Stimulated activated CD8-positive, alpha-beta memory T cell treated with anti-CD3 and anti-CD28 coated beads, Interleukin-7, amount 100 ng/mL, for 48 hours (primary cell): ENCODE results near the gene GLRX3.
A peak's percentile ranks its signal among the peaks of the same experiment; 100 is the strongest.
"Not testable (repeated sequence)": the region's sequence is repeated elsewhere in the genome, so short reads cannot be mapped to it uniquely, and the experiment has no call there.

Experiments
- DNase-seq, 2 donors: peaks; one replicate each; pipeline ENCODE4 v3.0.0-alpha.2; 2020; ENCODE audit warnings: low read depth in 1 of 2; ENCODE audit errors: extremely low read depth in 1 of 2

Gene GLRX3

DNA sequence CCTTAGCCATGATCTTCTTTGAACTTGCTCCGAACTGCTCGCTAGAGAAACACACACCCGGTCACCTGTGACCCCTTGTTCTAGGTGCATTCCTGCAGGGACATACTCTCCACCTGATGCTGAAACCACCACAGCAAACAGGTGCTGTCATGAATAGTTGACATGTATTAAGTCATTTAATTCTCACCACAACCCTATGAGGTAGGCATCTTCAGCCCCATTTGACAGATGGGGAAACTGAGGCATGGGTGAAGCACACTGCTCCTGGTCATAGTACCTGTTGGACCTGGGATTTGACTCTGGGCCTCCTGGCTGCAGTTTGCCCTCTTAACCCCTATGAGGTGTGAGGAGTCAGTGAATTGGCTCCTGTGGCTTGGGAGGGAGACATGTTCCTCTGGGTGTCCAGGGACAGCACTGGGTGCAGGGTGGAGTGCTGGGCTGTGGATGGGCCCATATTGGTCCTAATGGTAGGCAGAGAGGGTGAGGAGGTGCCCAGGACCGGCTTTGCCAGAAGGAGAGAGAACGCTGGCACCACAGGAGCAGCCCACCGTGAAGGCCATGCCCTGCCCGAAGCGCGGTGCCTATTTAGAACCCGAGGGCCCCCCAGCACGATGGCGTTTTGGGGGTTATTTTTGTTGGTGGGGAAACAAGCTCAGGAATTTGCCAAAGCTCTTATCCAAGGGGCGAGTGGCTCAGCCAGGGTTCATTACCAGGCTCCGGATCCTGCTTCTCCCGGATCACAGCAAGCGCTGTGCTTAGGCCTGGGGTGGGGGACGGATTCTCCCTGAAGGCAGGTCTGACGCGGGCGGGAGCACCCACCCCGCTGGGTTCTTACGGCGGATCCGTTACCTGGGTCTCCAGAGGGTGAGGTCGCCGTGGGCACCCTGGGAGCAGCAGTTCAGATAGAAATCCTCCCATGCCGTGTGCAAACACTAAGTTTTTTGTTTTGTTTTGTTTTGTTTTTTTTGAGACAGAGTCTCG, 52.3 kb downstream of the GLRX3 start:
- DNase-seq = no peak

DNA sequence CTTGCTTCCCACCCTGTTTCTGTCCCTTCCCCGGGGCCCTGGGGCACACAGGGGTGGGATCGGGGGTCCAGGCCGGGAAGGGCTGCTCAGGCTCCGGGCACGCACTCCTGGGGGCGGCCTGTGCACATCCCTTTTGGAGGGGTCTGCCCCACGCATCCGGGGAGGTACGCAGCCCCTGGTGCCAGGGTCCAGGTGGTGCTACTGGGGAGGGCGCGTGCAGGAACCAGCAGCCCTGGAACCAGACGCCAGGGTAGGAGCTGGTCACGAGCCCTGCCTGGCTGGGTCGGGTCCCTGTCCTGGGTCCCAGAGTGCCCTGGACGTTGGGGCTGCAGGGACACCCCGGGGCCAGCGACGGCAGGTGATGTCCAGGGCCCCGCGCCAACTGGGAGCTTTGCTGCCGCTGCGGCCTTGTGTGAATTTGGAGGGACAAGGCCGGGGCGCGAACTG, 53.4 kb downstream of the GLRX3 start:
- DNase-seq = no peak

DNA sequence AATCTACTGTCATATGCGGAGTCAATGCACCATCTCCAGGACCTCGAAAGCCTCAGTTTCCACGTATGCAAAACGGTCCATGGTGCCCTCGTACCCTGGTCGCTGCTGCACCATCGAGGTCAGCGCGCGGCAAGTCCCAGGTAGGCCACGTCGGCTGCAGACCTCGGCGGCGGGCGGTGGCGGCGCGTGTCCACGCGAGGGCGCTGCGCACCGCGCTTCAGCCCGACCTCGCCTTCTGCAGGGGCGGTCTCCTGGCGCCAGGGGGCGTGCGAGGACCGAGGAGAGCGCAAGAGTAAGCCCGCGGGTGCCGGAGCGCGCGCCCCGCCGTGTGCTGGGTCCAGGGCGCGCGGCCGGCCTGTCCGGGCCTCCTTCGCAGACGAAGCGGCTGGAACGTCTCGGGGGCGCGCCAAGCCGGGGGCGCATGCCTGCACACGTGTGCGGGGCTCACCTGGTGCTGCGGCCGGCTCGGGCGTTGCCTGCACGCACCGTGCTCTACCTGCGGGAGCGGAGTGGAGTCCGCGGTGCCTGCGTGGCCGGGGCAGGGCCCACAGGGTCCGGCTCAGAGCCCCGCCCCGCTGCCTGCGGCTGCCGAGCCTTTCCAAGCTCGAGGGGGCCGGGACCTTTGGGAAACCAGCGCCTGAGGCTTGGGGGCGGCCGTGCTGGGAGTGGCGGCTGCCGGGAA, 54.0 kb downstream of the GLRX3 start:
- peak; percentile 60 to 71 for DNase-seq

DNA sequence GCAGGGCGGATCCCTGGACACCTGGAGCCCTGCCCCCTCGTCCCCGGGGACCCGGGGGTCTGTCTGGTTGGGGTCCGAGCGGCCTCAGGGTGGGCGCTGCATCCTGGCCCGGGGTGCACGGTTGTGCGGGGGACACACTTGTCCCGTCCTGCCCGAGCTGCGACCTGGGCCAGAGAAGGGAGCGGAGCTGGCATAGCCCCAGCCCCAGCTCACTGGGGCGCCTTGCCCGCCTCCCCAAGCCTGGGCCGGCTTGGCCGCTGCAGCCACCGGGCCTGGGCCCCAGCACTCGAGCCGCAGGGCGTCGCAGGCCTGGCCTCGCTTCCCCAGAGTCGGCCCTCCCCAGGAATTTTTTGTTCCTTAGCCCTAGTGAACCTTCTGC, 54.5 kb downstream of the GLRX3 start:
- no peak for DNase-seq

DNA sequence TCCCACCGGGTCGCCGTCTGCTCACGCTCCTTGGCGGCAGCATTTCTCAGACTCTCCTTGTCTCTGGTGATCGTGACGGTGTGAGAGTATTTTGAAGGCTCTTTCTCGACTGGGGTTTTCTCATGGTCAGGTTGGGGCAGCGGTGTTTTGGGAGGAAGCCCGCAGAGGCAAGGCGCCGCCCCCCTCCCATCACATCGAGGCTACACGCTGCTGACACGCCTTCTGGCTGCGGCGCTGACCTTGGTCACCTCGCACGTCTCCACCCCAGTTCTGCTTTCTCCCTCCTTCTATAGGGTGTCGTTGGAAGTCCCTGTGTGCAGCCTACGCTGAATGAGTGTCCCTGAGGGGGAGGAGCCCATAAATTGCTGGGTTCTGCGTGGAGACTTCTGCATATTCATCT, 55.2 kb downstream of the GLRX3 start:
- DNase-seq = no peak

DNA sequence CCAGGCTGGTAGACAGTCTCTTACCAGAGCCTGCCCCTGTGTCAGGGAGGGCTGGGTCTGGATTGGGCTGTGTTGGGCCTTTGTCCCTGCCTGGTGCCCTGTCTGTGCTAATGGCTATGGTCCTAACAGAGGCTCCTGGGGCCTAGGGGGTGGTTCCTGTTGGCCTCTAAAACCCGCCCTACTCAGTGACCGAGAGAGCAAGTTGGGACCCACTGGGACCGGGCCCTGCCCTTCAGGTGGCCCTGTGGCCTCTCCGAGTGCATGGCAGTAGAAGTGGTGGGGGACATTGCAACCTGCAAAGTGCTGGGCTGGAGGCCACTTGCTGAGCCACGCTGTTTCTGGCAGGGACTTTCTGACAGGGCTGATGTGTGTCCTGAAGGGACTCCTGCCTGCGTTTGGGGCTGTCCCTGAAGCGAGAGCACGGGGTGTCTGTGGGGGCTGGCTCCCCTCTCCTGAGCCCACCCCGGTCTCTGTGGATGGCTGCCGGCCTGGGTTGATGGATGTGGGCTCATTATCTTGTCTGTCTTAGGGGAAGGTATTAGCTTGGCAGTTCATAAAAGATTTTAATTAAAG, 56.2 kb downstream of the GLRX3 start:
- DNase-seq = no peak

DNA sequence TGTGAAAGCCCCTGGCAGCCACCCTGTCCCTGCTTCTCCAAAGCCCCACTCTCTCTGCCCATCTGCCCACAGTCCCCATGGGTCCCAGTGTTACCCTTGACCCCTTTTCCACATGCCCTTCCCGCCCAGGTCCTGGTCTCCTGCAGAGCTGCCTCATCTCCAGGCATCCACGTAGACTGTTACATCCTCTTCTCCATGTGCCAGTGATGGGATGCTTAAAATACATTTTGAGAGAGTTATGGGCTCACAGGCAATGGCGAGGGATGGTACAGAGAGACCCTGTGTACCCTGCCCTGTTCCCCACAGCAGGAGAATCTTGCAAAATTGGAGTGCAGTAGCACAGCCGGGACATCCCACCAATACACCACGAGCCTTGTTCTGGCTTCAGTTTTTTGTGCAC, 56.8 kb downstream of the GLRX3 start:
- no peak for DNase-seq

DNA sequence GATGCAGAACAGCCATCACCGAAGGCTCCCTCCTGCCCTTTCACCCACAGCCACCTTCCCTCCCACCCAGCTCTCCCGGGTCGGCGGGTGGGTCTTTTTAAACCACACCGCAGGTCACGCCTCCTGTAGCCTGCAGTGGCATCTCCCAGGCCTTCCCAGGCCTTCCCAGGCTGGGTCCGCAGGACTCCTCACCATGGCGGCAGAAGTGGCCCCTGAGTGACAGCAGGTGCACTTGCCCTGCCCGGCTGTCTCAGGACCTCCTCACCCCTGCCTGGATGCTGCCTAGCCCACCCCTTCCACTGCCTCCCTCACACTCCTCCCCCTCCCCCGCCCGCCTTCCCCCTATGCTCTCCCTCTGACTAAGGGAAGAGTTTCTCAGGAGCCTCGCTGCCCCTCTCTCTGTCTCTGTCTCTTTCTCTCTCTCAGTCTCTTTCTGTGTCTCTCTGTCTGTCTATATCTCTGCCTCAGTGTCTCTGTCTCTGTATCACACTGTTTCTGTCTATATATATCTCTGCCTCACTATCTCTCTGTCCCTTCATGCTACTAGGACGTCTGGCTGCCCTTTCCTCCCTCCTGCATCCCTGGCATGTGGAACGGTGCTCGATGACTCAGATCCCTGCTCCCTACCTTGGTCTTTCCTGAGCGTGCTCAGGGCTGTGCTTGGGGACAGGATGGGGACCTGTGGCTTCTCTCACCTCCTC, 57.5 kb downstream of the GLRX3 start:
- DNase-seq = no peak

DNA sequence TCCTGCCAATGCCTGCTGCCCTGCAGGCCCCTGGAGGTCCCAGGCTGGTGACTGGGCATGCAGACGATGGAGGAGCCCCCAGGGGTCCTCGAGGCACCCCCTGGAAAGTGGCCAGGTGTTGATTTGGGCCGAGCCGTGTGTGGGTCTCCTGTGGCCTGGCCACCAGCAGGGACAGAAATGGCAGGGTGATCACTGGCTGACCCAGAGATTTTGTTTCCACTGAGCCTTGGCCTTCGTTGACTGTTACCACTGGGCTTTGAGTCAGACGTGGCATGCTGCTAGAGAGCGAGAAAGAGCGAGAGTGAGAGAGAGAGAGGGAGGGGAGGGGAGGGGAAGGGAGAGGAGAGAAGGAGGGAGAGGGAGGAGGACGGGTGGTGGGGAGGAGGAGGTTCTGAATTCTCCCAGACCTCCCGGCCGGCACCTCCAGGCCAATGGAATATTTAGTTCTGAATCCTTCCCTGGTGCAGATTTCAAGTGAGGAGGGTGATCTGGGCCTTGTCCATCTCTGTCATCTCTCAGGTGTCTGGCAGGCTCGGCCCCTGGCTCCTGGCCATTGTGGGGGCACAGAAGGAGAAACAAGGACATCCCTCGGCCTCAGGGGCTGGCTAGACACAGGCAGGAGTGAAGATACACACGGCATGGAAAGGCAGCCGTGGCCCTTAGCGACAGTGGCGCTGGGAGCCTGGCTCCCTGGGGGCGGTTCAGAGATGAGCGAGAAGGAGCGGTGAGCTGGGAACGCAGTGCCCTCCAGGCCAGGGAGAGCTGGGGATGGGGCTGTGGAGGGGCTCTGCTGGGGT, 58.2 kb downstream of the GLRX3 start:
- no peak for DNase-seq

DNA sequence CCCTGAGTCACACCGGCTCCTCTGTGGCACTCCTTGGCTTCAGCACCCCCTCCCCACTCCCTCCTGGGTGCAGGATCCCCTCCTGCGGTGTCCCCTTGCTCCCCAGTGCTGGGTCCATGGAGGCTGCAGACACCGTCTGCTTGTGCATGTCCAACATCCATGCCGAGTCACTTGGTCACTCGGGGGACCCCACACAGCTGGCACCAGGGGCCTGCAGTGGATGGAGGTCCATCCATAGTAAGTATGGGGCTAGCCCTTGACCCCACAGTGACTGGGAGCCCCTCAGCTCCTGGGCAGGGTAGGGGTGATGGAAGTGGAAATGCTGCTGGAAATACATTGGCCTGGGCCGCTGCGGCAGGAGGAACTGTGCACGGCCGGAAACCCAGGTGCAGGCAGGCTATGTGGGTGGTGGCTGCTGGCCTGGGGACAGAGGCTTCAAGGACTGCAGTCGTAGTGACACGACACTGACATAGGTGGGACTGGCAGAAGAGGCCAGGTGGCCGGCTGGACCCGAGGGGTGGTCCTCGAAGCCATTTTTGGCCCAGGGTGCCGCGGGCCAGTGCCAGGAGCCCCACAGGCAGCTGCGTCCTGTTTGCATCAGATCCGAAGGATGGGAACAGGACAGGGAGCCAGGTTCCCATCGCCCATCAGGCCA, 58.9 kb downstream of the GLRX3 start:
- DNase-seq = no peak

DNA sequence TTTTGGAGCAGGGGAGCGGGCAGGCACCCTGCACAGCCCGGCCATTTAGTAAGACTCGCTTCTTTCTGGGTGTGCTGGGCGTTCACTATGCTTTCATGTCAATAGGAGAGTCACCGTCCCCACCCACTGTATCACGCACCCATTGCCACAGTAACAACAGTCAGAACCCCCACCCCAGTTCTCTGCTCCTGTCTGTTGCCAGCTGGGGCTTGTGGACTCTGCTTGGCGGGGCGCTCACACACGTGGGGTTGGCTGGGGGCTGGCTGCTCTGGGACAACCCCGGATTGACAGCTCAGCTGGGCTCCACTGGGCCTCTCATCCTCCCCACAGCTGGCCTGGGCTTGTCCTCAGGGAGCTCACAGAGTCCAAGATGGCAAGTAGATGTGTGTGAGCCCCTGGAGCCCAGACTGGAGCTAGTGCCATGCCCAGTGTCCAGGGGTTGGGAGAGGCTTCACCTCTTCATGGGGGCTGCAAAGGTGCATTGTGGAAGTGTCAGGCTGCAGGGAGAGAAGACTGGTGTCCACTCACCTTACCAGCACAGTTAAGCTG, 59.6 kb downstream of the GLRX3 start:
- no peak for DNase-seq

DNA sequence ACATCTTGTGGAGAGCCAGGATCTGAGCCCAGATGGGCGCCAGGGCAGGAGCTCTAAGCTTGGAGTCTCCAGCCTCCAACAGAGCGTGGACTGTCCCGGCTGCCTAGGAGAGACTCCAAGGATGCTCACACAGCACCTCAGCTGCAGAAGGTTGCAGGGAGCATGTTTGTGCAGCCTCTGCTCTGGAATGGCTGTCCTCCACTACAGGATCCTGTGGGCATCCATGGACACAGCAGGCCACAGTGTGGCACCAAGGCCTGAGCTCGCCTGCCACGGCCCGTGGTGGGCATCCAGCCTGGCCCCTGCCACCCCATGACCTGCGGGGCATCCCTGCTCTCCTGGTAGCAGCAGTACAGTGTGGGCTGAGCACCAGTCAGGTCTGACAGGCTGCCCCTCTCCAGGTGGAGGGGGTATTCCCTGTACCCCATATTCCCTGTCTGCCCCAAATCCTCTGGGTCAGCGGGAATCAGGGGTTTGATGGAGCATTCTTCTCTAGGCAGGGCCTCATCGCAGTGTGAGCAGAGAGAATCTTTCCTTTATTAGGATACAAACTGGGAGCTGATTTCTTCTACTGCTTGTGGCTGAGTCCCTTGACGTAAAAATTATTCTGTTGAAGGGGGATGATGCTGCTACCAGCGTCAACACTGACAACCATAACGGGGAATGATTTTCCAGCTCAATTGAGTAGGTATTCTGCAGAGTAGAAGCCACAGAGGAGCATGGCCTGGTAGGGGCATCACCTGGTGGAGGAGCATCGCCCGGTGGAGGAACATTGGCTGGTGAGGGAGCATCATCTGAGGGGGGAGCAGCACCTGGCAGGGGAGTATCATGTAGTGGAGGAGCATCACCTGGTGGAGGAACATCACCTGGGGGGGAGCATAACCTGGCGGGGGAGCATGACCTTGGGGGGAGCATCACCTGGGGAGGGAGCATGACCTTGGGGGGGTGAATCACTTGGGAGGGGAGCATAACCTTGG, 60.6 kb downstream of the GLRX3 start:
- DNase-seq = no peak

DNA sequence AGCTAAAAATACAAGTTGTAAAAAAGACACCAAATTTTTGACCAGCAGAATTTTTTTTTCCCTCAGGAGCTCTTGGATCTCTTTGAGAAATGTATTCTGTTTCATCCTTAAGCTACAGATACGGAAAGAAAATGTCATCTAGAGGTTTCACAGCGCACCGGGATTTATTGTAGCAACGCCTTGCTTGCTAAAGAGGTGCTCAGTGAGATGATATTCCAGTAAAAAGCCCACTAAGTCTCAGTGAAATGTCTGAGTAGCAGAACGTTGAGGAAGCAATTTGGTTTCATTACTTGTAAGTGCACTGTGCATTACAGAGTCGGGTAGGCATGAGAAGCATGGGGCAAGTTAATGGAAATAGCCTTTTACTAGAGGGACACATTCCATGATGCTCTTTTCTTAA, 62.5 kb downstream of the GLRX3 start:
- no peak for DNase-seq

DNA sequence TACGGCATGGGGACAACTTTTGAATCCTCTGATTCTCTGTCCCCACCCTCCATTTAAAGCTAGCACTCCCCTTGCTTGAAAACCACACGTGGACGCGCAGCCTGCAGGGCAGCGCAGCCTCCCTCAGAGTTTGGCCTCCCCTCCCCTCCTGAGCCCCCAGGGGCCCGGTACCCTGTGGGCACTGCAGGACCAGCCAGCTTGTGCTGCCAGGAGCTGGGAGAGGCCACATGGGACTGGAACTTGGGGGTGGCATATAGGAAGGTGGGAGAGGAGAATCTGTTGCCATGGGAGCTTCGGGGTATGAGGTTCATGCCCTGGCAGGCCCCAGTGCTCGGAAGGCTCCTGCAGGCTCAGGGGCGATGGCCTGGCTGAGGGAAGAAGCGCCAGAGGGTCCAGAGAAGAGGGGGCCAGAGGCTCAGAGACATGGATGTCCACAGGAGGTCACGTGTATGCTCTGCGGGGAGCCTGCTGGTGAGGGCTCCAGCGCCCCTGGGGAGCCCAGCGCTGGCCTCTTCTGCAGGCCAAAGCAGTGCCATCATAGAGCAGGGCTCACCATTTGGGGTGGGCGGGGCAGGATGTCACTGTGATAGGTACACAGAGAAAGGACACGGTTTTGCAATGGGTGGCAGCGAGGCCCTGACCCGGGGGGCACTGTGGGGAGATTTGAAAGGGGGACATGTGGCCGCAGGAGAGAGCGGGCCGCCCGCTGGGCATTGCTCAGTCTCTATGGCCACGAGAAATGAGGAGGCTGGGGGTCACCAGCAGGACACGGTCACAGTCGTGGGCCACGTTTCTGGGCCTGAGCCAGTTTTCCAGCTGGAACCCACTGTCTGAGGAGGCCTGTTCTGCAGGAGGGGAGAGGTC, 64.2 kb downstream of the GLRX3 start:
- no peak for DNase-seq

DNA sequence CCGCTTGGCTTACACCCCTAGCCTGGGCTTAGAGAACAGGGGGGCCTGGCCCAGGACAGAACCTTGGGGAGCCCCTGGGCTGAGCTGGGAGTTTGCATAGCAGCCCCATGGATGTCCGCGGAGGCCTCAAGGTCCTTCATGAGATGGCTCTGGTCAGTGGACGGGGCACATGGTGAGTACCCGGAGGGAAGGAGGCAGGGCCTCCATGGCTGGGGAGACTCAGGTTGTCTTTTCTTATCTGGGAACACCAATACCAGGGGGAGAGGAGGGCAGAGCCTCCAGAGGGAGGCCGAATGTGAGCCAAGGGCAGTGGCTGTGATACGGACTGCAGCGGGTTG, 64.8 kb downstream of the GLRX3 start:
- no peak for DNase-seq

DNA sequence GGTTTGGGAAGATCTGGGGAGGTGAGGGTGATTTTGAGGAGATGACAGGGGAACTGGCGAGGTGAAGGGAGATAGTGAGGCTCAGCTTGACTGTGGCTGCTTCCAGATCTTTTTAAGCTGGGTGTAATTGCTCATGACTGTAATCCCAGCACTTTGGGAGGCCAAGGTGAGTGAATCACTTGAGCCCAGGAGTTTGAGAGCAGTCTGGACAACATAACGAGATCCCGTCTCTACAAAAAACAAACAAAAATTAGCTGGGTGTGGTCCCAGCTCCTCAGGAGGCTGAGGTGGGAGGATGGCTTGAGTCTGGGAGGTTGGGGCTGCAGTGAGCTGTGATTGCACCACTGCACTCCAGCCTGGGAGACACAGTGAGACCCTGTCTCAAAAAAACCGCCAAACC, 66.0 kb downstream of the GLRX3 start:
- not testable (repeated sequence) for DNase-seq

DNA sequence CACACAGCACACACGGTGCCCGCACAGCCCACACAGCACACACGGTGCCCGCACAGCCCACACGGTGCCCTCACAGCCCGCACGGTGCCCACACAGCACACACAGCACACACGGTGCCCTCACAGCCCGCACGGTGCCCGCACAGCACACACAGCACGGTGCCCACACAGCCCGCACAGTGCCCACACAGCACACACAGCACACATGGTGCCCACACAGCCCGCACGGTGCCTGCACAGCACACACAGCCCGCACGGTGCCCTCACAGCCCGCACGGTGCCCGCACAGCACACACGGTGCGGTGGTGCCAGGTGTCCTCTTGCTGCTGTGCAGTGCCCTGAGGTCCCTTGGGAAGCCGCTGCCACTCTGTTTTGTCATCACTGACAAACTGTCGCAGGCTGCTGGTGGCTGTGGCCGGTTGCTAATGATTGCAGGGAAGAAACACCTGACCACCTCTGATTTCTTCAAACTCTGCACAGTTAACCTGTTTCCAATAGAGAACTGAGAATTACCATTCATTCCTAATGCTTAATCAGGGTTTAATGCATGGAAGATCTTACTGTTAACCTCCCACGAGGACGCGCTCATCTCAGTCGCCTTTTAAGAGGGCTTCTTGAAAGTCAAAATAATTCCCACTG, 66.9 kb downstream of the GLRX3 start:
- DNase-seq = no peak
